Adrenal gland (tissue), 5 donors: ENCODE data around the gene GK.
"Not testable (repeated sequence)": the region's sequence is repeated elsewhere in the genome, so short reads cannot be mapped to it uniquely, and the experiment has no call there.

Experiments
- POLR2A ChIP-seq, 2 donors: fragments of 450-650 bp; IDR thresholded peaks; one replicate each; pipeline ENCODE4 v1.6.1; 2017; ENCODE audit warnings: antibody characterized with exemption in 2 of 2, mild to moderate bottlenecking in 2 of 2, moderate library complexity in 1 of 2
- TF ChIP-seq, protein P1 (sequence below), 6 experiments: fragments of 450-650 bp in 4 of 6; fragments of 200-600 bp in 2 of 6; sonication (generic) in 1 of 6; IDR thresholded peaks; 1 replicate in 5 of 6; 2 replicates in 1 of 6; pipeline versions ENCODE4 v1.5.1 to v1.8.0; 2016 to 2021; ENCODE audit warnings: antibody characterized with exemption in 6 of 6, mild to moderate bottlenecking in 2 of 6, moderate library complexity in 1 of 6
- donor health status: DM: no; HTN: no; CAD: no.

DNA sequence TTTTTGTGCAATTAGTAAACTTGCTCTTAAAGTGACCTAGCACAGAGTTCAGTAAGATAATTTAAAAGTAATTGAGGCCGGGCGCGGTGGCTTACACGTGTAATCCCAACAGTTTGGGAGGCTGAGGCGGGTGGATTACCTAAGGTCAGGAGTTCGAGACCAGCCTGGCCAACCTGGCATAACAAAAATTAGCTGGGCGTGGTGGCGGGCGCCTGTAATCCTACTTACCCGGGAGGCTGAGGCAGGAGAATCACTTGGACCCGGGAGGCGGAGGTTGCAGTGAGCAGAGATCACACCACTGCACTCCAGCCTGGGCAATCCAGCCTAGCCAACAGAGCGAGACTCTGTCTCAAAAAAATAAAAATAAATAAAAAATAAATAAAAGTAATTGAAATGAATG lies 1.2 kb downstream of the GK start:
- TF ChIP-seq POLR2A (IDR thresholded peaks at IDR 0.05), result not testable (repeated sequence)
- TF ChIP-seq, protein P1, sequence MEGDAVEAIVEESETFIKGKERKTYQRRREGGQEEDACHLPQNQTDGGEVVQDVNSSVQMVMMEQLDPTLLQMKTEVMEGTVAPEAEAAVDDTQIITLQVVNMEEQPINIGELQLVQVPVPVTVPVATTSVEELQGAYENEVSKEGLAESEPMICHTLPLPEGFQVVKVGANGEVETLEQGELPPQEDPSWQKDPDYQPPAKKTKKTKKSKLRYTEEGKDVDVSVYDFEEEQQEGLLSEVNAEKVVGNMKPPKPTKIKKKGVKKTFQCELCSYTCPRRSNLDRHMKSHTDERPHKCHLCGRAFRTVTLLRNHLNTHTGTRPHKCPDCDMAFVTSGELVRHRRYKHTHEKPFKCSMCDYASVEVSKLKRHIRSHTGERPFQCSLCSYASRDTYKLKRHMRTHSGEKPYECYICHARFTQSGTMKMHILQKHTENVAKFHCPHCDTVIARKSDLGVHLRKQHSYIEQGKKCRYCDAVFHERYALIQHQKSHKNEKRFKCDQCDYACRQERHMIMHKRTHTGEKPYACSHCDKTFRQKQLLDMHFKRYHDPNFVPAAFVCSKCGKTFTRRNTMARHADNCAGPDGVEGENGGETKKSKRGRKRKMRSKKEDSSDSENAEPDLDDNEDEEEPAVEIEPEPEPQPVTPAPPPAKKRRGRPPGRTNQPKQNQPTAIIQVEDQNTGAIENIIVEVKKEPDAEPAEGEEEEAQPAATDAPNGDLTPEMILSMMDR (IDR thresholded peaks at IDR 0.05), result not testable (repeated sequence)
